Femur (tissue), 1 donor: ENCODE data around the gene SLC1A3.

ENCODE experiments used
- DNase-seq: peaks from one replicate; pipeline ENCODE4 v3.0.0-alpha.2; 2017

SLC1A3 gene

GRCh38 chr5:36600917-36601527 is 5.4 kb upstream of the SLC1A3 start:
- DNase-seq: no peak

GRCh38 chr5:36602704-36603321 is 3.6 kb upstream of the SLC1A3 start:
- no peak for DNase-seq

- no peak for DNase-seq
Measured at GRCh38 chr5:36605241-36605640, 1.2 kb upstream of the SLC1A3 start.

- DNase-seq: no peak
Measured at GRCh38 chr5:36606036-36606427, 374 bp upstream of the SLC1A3 start.

- DNase-seq: peak; percentile 69
Measured at GRCh38 chr5:36607114-36607571, 737 bp downstream of the SLC1A3 start.

GRCh38 chr5:36607838-36608783 is 1.7 kb downstream of the SLC1A3 start:
- DNase-seq: no peak

- DNase-seq: no peak
Measured at GRCh38 chr5:36610621-36611020, 4.2 kb downstream of the SLC1A3 start.

GRCh38 chr5:36611520-36612274 is 5.3 kb downstream of the SLC1A3 start:
- no peak for DNase-seq

GRCh38 chr5:36613241-36613640 is 6.8 kb downstream of the SLC1A3 start:
- no peak for DNase-seq

GRCh38 chr5:36613771-36614656 is 7.6 kb downstream of the SLC1A3 start:
- DNase-seq: no peak

- no peak for DNase-seq
Measured at GRCh38 chr5:36614657-36615308, 8.4 kb downstream of the SLC1A3 start.

GRCh38 chr5:36619012-36619635 is 12.7 kb downstream of the SLC1A3 start:
- no peak for DNase-seq

GRCh38 chr5:36621985-36622384 is 15.6 kb downstream of the SLC1A3 start:
- DNase-seq: no peak

- DNase-seq: no peak
Measured at GRCh38 chr5:36623832-36624231, 17.4 kb downstream of the SLC1A3 start.

GRCh38 chr5:36624277-36624676 is 17.9 kb downstream of the SLC1A3 start:
- DNase-seq: no peak

GRCh38 chr5:36628695-36629094 is 22.3 kb downstream of the SLC1A3 start:
- DNase-seq: no peak

GRCh38 chr5:36629729-36630128 is 23.3 kb downstream of the SLC1A3 start:
- no peak for DNase-seq

- no peak for DNase-seq
Measured at GRCh38 chr5:36630201-36631145, 24.1 kb downstream of the SLC1A3 start.

- no peak for DNase-seq
Measured at GRCh38 chr5:36631154-36631553, 24.7 kb downstream of the SLC1A3 start.
